ENCODE results near the gene CAMK1G. TPM values are rescaled to one million over a fixed set of nuclear protein-coding genes. Genes with fewer than 3 reads are reported as not detected.

Gene CAMK1G
- total and polyA plus RNA-seq, 9 of the 15 experiments (the other 6 are each of a cell fraction or from before 2014, with no cell fraction given), result not detected

DNA sequence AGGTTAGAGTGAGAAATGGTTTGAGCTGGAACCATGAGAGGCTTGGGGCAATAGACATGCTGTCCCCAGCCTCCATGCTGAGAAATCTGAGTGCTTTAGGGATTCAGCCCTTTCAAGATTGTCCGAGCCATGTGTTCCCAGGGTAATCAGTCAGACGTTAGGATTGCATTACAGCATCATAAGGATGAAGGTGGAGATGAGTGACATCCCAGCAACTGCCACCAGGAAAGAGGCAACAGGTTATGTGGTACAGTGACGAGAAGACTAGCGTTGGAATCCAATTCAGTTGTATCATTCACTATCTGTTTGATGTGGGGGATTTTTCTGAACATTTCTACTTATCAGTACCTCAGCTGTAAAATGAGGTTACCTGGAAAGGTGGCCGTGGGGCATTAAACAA is 1.7 kb downstream of the CAMK1G start (continued):
- TF ChIP-seq, protein P1, sequence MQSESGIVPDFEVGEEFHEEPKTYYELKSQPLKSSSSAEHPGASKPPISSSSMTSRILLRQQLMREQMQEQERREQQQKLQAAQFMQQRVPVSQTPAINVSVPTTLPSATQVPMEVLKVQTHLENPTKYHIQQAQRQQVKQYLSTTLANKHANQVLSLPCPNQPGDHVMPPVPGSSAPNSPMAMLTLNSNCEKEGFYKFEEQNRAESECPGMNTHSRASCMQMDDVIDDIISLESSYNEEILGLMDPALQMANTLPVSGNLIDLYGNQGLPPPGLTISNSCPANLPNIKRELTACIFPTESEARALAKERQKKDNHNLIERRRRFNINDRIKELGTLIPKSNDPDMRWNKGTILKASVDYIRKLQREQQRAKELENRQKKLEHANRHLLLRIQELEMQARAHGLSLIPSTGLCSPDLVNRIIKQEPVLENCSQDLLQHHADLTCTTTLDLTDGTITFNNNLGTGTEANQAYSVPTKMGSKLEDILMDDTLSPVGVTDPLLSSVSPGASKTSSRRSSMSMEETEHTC (IDR thresholded peaks at IDR 0.05), result no peak
- TF ChIP-seq NR3C1 (CRISPR knock-in tag; IDR thresholded peaks at IDR 0.05) (no peak), POLR2A (conservative IDR thresholded peaks at IDR 0.05) (no peak), RBM17 (IDR thresholded peaks at IDR 0.05; ENCODE audit: borderline replicate concordance, low read depth, low read length) (no peak), STAG1 (CRISPR knock-in tag; IDR thresholded peaks at IDR 0.05; ENCODE audit: borderline replicate concordance) (no peak), FOXP1 (CRISPR knock-in tag; IDR thresholded peaks at IDR 0.05) (no peak), RFX7 (CRISPR knock-in tag; IDR thresholded peaks at IDR 0.05) (no peak), ZNF75A (CRISPR knock-in tag; IDR thresholded peaks at IDR 0.05) (no peak), ZNF592 (IDR thresholded peaks at IDR 0.05) (no peak), SOX6 (IDR thresholded peaks at IDR 0.05) (no peak)
